RCC 7860 (cell line): ENCODE data around the gene ANKRD55.
A peak's percentile ranks its signal among the peaks of the same experiment; 100 is the strongest.
"Not testable (repeated sequence)": the region's sequence is repeated elsewhere in the genome, so short reads cannot be mapped to it uniquely, and the experiment has no call there.

Experiments
- DNase-seq: peaks from one replicate; pipeline ENCODE4 v3.0.0-alpha.2; 2015; ENCODE audit warnings: low spot score
- FAIRE-seq: peaks from 2 replicates; lab custom pipeline; 2012; peaks lifted over from hg19 to GRCh38; lab: Jason Lieb, UNC

The ANKRD55 gene

GRCh38 chr5:56172241-56172640 lies 60.9 kb downstream of the ANKRD55 start:
- DNase-seq, result no peak

DNA sequence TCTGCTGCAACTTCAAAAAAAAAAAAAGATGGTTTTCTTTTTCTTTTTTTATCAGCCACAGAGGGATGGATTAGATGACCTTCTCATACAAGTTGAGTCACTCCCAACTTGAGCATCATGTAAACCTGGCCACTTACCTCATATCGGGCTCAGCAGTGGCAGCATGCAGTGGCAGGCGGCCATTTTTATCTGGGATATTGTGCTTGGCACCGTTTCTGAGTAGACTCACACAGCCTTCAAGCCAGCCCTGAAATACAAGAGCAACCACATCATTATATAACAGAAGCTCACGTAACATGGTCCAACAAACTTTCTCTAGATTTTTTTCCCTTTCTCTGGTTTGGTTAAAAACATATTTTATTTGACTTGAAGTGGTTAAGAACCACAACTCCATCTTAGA lies 62.6 kb downstream of the ANKRD55 start:
- no peak for FAIRE-seq
- DNase-seq, result no peak

More at GRCh38 chr5:56172241-56172640, 60.9 kb downstream of the ANKRD55 start:
- peak; percentile 50 for FAIRE-seq

- FAIRE-seq, result no peak
- no peak for DNase-seq
Observed at GRCh38 chr5:56169949-56170348, 63.2 kb downstream of the ANKRD55 start.

- DNase-seq, result no peak
- no peak for FAIRE-seq
Observed at GRCh38 chr5:56169281-56169680, 63.8 kb downstream of the ANKRD55 start.

DNA sequence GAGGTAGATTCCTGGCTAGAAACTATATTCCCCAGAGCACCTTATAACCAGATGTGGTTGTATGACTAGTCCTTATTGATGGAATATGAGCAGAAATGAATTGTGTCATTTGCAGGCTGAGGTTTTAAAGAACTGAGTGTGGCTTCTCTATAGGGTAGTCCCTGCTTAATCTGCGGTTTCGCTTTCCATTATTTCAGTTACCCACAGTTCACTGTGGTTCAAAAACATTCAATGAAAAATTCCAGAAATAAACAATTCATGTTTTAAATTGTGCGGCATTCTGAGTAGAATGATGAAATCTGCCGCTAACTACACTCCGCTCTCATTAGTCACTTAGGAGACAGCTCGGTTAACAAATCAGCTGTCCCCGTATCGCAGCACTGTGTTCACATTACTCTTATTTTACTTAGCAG lies 65.1 kb downstream of the ANKRD55 start:
- no peak for DNase-seq

DNA sequence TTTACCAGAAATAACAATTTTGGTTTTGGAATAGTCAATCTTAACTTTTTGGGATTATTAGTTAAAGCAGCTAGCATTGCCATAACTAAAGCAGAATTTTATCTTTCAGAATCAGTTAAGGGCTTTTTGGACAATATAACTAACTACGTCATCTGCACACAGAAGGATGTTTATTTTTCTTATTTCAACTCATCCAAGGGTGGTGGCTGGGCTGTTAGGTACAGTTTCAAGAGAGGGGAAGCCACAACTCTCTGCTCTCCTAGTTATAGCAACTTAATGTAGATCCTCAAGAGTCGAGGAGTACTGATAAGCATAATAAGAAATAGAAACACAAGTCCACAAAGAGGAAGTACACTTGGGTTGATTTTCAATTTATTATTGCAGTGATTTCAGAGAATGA lies 65.6 kb downstream of the ANKRD55 start:
- FAIRE-seq, result no peak
- no peak for DNase-seq

More for the DNA sequence above, 65.1 kb downstream of the ANKRD55 start:
- no peak for FAIRE-seq

- DNase-seq (no peak), FAIRE-seq (no peak)
Observed at GRCh38 chr5:56166671-56167385, 66.3 kb downstream of the ANKRD55 start.

GRCh38 chr5:56164376-56164775 lies 68.8 kb downstream of the ANKRD55 start:
- DNase-seq (no peak), FAIRE-seq (no peak)

DNA sequence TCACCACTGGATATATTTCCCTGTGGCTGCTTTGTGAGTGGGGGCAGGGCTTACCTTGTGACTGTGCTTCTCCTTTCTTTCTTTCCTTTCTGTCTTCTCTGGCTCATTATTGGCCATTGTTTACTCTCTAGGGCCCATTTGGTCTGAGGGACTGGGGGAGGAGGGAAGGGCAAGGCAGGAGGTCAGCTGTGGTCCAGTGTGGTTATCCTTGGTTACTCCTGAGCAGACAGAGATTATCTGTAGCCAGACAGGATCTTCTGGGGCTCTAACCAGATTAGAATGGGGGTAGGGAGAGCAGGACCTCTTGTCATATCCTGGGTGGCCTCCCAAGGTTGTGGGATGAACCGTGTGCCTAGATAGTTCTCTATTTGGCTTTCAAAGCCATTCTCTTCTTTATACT lies 71.2 kb downstream of the ANKRD55 start:
- DNase-seq (peak; percentile 45), FAIRE-seq (peak; percentile 4)

DNA sequence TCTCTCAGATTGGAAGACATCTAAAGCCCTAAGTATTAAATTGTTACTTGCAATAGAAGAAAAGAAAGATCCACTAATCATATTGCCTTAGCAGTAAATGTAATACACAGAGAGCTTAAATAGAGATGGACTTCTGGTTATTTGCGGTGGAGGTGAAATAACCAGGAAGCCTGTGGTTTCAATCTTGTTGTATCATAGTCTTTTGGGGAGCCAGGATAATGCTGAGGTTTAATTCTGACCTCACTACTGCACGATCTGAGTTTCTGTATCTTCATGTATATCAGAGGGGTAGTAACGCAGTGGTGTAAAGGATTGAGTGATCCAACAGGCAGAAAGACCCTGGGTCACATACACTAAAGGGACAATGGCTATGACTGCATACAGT lies 71.7 kb downstream of the ANKRD55 start:
- DNase-seq (no peak), FAIRE-seq (no peak)

DNA sequence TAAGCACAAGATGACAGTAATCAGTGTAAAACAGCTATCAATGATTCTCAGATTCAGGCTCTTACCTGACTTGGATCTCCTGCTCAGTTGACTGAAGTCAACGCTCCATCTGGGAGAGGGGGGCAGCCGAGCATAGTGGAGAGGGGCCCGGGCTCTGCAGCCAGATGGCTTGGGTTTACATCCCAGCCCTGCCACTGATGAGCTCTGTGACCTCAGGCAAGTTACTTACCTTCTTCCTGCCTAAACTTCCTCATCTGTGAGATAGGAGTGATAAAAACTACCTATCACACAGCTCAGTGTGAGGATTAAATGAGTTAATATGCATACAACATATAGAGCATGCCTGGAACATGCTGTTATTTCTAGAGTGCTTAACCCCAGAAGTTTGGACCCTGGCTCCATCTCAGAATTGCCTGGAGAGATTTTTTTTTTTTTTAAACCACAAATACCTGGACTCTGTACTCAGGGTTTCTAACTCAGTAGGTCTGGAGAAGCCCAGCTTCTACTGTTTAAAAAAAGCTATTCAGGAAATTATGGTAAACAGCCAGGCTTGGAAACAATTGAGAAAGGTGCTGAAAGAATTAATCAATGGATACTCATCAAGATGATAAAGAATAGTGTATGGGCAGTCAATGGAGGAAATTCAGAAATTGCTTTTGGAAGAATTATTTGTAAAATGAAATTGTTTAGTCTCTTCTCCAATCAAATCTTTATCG lies 72.2 kb downstream of the ANKRD55 start:
- DNase-seq (no peak), FAIRE-seq (no peak)

- DNase-seq (no peak), FAIRE-seq (no peak)
Observed at GRCh38 chr5:56159521-56159947, 73.6 kb downstream of the ANKRD55 start.

DNA sequence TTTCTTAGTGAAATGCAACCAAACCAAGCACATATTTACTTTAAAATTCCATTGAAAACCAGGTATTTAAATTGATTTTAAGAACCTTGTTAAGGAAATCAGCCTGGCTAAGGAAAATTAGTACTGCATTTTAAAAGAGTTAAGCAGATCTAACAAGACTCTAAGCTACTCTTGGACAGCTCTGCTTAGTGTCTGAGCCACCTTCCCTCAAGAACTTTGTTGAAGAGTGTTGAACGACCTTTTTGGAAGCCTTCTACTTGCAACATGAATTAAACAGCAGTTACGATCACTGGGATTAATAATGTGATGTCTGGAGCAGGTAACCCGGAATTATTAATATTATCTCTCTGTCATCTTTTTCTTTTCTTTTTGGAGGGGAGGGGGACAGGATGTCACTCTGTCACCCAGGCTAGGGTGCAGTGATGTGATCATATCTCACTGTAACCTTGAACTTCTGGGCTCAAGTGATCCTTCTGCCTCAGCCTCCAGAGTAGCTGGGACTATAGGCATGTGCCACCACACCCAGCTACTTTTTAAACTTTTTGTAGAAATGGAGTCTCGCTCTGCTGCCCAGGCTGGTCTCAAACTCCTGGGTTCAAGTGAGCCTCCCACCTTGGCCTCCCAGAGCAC lies 74.7 kb downstream of the ANKRD55 start:
- DNase-seq (no peak), FAIRE-seq (no peak)

GRCh38 chr5:56157191-56157621 lies 75.9 kb downstream of the ANKRD55 start:
- not testable (repeated sequence) for DNase-seq, FAIRE-seq

DNA sequence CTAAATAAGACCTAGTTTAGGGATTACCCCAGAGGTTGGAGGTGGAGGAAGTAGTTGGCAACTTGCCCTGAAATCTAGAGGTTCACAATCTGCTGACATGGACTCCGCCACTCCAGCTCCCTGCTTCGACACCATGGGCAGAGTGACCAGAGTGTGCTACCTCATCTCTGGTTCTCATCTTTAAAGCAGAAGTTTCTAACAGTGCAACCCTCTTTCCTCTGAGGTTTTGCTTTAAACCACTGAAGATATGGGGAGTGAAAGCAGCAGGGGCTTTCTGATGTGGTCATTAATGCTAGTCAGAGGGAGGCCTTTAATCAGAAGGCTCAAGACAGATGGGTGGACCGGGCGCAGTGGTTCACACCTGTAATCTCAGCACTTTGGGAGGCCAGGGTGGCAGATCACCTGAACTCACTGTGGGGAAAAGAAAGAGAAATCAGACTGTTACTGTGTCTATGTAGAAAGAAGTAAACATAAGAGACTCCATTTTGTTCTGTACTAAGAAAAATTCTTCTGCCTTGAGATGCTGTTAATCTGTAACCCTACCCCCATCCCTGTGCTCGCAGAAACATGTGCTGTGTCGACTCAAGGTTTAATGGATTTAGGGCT lies 76.4 kb downstream of the ANKRD55 start:
- not testable (repeated sequence) for DNase-seq, FAIRE-seq

DNA sequence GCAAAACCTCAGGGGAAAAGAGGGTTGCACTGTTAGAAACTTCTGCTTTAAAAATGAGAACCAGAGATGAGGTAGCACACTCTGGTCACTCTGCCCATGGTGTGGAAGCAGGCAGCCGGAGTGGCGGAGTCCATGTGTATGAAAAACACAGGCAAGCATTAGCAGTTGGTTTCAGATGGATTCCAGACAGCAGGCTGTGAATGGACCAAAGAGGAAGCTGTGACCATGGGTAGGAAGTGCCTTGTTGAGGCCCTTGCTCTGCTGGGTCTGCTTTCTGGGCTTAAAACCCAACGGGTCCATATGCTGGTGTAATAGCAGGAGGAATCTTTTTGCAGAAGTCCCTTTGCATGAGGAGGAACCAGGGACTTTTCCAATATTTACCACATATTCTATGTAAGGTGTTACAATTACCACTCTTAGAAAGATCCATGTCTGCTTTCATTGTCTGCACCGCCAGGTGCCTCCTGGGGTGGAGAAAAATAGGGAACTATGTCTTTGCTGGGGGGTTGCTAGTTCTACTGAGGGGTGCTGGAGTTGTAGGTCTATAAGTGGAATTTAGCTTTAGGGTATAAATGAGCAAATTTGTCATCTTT lies 77.0 kb downstream of the ANKRD55 start:
- FAIRE-seq (no peak), DNase-seq (no peak)

DNA sequence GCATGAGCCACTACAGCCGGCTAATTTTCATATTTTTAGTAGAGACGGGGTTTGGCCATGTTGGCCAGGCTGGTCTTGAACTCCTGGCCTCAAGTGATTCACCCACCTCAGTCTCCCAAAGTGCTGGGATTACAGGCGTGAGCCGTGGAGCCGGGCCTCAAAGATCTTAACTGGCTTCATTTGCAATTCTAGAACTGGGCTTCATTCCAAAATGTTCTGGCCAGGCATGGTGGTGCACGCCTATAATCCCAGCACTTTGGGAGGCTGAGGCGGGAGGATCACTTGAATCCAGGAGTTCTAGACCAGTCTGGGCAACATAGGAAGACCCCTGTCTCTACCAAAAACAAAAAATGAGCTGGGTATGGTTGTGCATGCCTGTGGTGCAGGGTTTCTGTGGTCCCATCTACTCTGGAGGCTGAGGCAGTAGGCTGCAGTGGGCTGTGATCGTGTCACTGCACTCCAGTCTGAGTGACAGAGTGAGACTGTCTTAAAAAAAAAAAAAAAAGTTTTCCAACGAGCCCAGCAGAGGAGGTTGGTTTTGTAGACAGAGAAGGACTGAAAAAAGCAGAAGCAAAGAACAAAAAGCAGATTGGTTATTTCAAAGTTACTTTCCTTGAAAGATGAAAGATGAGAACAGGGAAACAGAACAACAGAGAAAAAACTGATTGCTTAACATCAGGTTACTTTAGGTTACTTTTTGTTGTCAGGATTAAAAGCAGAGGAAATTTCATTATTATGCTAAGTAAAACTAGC lies 78.2 kb downstream of the ANKRD55 start:
- FAIRE-seq (no peak), DNase-seq (no peak)

GRCh38 chr5:56152437-56152836 lies 80.7 kb downstream of the ANKRD55 start:
- DNase-seq (no peak), FAIRE-seq (no peak)

DNA sequence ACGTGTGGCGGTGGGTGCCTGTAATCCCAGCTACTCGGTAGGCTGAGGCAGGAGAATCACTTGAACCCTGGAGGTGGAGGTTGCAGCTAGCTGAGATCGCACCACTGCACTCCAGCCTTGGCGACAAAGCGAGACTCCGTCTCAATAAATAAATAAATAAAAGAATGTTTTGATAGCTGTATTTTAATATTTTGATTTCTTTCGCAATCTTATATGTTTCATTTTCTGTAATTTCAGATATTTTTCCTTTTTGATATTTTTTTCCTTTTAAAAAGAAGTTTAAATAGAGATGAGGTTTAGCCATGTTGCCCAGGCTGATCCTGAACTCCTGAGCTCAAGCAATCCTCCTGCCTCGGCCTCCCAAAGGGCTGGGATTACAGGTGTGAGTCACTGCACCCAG lies 82.4 kb downstream of the ANKRD55 start:
- DNase-seq, FAIRE-seq: not testable (repeated sequence)

DNA sequence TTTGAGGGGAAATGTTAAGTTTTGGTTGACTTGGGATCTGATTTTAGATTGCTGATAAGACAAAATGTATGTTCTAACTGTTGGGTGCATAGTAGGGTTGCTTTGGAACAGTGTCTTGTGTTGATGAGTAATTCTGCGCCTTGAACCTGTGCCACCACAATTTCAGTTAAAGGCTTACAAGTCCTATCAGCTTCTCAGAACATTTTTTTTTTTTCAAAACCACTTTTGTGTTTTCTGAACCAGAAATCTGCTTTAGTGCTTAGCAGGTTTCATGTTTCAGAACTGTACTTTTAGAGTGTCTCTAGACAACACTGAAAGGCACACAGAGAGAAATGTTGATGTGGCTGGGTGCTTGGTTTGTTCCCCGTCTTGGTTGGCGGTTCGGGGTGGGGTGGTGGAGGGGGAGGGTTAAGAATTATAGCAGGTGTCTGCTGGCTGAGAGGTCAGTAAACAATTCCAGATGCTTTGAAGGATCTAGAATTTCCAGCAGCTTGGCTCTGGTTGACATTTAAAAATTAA lies 84.6 kb downstream of the ANKRD55 start:
- FAIRE-seq (no peak), DNase-seq (no peak)
